Endothelial cell of umbilical vein (primary cell): ENCODE results near the gene TSPAN18.

Source experiments
- EZH2 ChIP-seq: IDR thresholded peaks from 2 replicates; pipeline ENCODE4 v1.6.1; 2012; ENCODE audit warnings: borderline replicate concordance, low read depth, mild to moderate bottlenecking, moderate library complexity, low read length, inconsistent platforms; ENCODE audit not compliant: severe bottlenecking
- GATA2 ChIP-seq: IDR thresholded peaks from 2 replicates; pipeline ENCODE4 v1.7.0; 2011; ENCODE audit warnings: low read depth, mild to moderate bottlenecking, moderate library complexity, mixed read lengths, low read length; ENCODE audit not compliant: insufficient read length, insufficient read depth
- JUN ChIP-seq: IDR thresholded peaks from 2 replicates; pipeline ENCODE4 v1.6.1; 2011; ENCODE audit warnings: borderline replicate concordance, low read depth; ENCODE audit not compliant: insufficient read length, insufficient read depth
- MYC ChIP-seq: IDR thresholded peaks from one replicate; pipeline ENCODE4 v1.6.1; 2011; ENCODE audit warnings: mild to moderate bottlenecking, low read depth, low read length
- POLR2A ChIP-seq: IDR thresholded peaks from 2 replicates; pipeline ENCODE4 v1.6.1; 2012; ENCODE audit warnings: low read depth, mild to moderate bottlenecking, control low read depth, low read length
- POLR2AphosphoS5 ChIP-seq: IDR thresholded peaks from 2 replicates; pipeline ENCODE4 v1.6.1; 2012; ENCODE audit warnings: low read depth, mild to moderate bottlenecking, control low read depth, low read length, moderate library complexity; ENCODE audit not compliant: insufficient read depth
- TF ChIP-seq, protein P1 (sequence below), 2 donors: IDR thresholded peaks; 1 replicate in 1 of 2; 2 replicates in 1 of 2; pipeline ENCODE4 v1.5.1; 2011; ENCODE audit warnings: low read length in 2 of 2, mild to moderate bottlenecking in 2 of 2, moderate library complexity in 2 of 2, control low read depth in 1 of 2, inconsistent platforms in 1 of 2, low read depth in 1 of 2; ENCODE audit not compliant: insufficient read depth in 1 of 2; ENCODE audit errors: extremely low read depth in 1 of 2

DNA sequence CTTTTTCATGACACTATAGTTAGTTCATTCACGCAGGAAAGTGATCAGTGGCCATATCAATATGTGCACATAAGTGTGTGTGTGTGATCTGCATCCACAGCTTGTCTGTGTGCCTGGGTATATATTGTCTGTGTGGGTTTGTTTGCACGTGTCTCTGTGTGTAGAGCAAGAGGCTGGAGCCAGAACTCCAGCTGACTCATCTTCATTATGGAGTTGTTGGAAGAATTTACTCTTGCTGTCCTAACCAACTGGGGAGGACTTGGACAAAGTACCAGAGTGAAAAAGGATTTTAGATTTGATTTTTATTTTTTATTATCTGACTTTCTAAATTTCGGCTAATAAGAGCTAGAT lies 160.0 kb downstream of the TSPAN18 start:
- TF ChIP-seq MYC = no peak
- TF ChIP-seq, protein P1, sequence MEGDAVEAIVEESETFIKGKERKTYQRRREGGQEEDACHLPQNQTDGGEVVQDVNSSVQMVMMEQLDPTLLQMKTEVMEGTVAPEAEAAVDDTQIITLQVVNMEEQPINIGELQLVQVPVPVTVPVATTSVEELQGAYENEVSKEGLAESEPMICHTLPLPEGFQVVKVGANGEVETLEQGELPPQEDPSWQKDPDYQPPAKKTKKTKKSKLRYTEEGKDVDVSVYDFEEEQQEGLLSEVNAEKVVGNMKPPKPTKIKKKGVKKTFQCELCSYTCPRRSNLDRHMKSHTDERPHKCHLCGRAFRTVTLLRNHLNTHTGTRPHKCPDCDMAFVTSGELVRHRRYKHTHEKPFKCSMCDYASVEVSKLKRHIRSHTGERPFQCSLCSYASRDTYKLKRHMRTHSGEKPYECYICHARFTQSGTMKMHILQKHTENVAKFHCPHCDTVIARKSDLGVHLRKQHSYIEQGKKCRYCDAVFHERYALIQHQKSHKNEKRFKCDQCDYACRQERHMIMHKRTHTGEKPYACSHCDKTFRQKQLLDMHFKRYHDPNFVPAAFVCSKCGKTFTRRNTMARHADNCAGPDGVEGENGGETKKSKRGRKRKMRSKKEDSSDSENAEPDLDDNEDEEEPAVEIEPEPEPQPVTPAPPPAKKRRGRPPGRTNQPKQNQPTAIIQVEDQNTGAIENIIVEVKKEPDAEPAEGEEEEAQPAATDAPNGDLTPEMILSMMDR (IDR thresholded peaks at IDR 0.05; ENCODE audit: extremely low read depth in 1 of 2, insufficient read depth in 1 of 2, low read depth in 1 of 2, low read length in 2 of 2) = no peak
- TF ChIP-seq POLR2AphosphoS5 = no peak
- no peak for TF ChIP-seq JUN
- TF ChIP-seq EZH2 = no peak
- TF ChIP-seq POLR2A = no peak
- TF ChIP-seq GATA2 = no peak
